Erythroblast (primary cell): ENCODE measurements around the gene BPHL.

Experiments
- GATA1 ChIP-seq: IDR thresholded peaks from 2 replicates; pipeline ENCODE4 v1.6.1; 2011; ENCODE audit warnings: low read depth, mild to moderate bottlenecking, control low read depth, low read length, moderate library complexity
- POLR2A ChIP-seq: IDR thresholded peaks from 2 replicates; pipeline ENCODE4 v1.6.1; 2011; ENCODE audit warnings: mild to moderate bottlenecking, low read length

GRCh38 chr6:3088968-3089367 lies 29.5 kb upstream of the BPHL start:
- no peak for TF ChIP-seq POLR2A
- no peak for TF ChIP-seq GATA1
